Spleen (tissue), 11 donors: ENCODE results near the gene GLYATL1. TPM values are rescaled to one million over a fixed set of nuclear protein-coding genes. Genes with fewer than 3 reads are reported as not detected.
"Not testable (repeated sequence)": the region's sequence is repeated elsewhere in the genome, so short reads cannot be mapped to it uniquely, and the experiment has no call there.

Experiments used
- DNase-seq: peaks from one replicate; pipeline ENCODE4 v3.0.0-alpha.2; 2020
- H3K27ac ChIP-seq, 8 donors: fragments of 200-600 bp; sonication (generic) in 7 of 8; 1 replicate in 4 of 8; 2 replicates in 4 of 8; pipeline versions ENCODE4 v1.5.0 to v1.8.0; 2016 to 2021; ENCODE audit warnings: inconsistent platforms in 4 of 8, mild to moderate bottlenecking in 4 of 8, moderate library complexity in 1 of 8
- H3K27me3 ChIP-seq, 7 donors: fragments of 200-600 bp; sonication (generic) in 6 of 7; replicated peaks in 1 of 7; 1 replicate in 4 of 7; 2 replicates in 3 of 7; pipeline versions ENCODE4 v1.5.0 to v1.8.0; 2016 to 2021; ENCODE audit warnings: inconsistent platforms in 3 of 7, mild to moderate bottlenecking in 1 of 7
- H3K36me3 ChIP-seq, 6 donors: fragments of 200-600 bp; sonication (generic) in 5 of 6; 1 replicate in 4 of 6; 2 replicates in 2 of 6; pipeline versions ENCODE4 v1.5.0 to v1.8.0; 2016 to 2021; ENCODE audit warnings: inconsistent platforms in 2 of 6
- H3K4me1 ChIP-seq, 6 donors: fragments of 200-600 bp; sonication (generic) in 5 of 6; 1 replicate in 3 of 6; 2 replicates in 3 of 6; pipeline versions ENCODE4 v1.5.0 to v1.8.0; 2016 to 2021; ENCODE audit warnings: inconsistent platforms in 3 of 6
- H3K4me3 ChIP-seq, 8 donors: fragments of 200-600 bp; sonication (generic) in 7 of 8; 1 replicate in 4 of 8; 2 replicates in 4 of 8; pipeline versions ENCODE4 v1.5.0 to v1.8.0; 2016 to 2021; ENCODE audit warnings: inconsistent platforms in 4 of 8, mild to moderate bottlenecking in 4 of 8, moderate library complexity in 2 of 8
- H3K9me3 ChIP-seq, 8 donors: fragments of 200-600 bp; sonication (generic) in 7 of 8; 1 replicate in 4 of 8; 2 replicates in 4 of 8; pipeline versions ENCODE4 v1.5.0 to v1.8.0; 2016 to 2021; ENCODE audit warnings: inconsistent platforms in 4 of 8
- POLR2A ChIP-seq, 3 donors: fragments of 450-650 bp; IDR thresholded peaks; one replicate each; pipeline ENCODE4 v1.5.1; 2017; ENCODE audit warnings: antibody characterized with exemption in 3 of 3, mild to moderate bottlenecking in 1 of 3
- POLR2AphosphoS5 ChIP-seq, 3 donors: sonication (generic); formaldehyde crosslinking; IDR thresholded peaks; one replicate each; pipeline ENCODE4 v1.5.1; 2017; ENCODE audit warnings: antibody characterized with exemption in 3 of 3
- WGBS, 5 donors: extraction: QIAGEN DNeasy Blood & Tissue Kit in 3 of 5; methylation state at CpG; one replicate each; pipeline versions ENCODE4 v1.1.5 to v1.1.7; 2013 to 2018; 5-methylcytosine and 5-hydroxymethylcytosine counted together
- intact Hi-C: fragments of 100-400 bp; cut with DNase I; formaldehyde crosslinking; loops from one replicate; pipeline ENCODE4 v1.15.0; 2023; ENCODE audit warnings: low total_unique reads
- polyA plus RNA-seq, 3 donors: library from polyadenylated mRNA; stranded (reverse); fragments of 200-250 nt; gene quantifications; one replicate each; pipeline ENCODE4 v1.2.1, GENCODE V29; 2013
- total RNA-seq, 7 donors: library from RNA; depleted of rRNA in 3 of 7; stranded (reverse); fragments of >200 nt in 3 of 7; fragmentation: NEBNext Ultra II Directional in 4 of 7; extraction: Animal tissue kit (Norgen Biotek cat#: 25700) in 4 of 7; gene quantifications; one replicate each; pipeline versions ENCODE4 v1.1.0 to v1.2.1, GENCODE V29; 2016 to 2021
- TF ChIP-seq, protein P1 (sequence below), 11 experiments: fragments of 200-600 bp in 7 of 11; fragments of 450-650 bp in 4 of 11; sonication (generic) in 4 of 11; IDR thresholded peaks in 8 of 11; conservative IDR thresholded peaks in 3 of 11; 1 replicate in 7 of 11; 2 replicates in 4 of 11; pipeline versions ENCODE4 v1.4.0 to v1.8.0; 2016 to 2021; ENCODE audit warnings: antibody characterized with exemption in 11 of 11, inconsistent platforms in 4 of 11, mild to moderate bottlenecking in 1 of 11
- donor health status: healthy with polysubstance abuse.
- donor health status: DM: no; HTN: no; CAD: no; lungs with moderate emphysema.
- donor health status: DM: no; HTN: no; CAD: no.
- donor health status: Bipolar disorder and iron deficiency.
- donor health status: healthy.
- donor health status: DM: no; HTN: no; CAD: no.
- donor health status: DM: yes; HTN: yes; CAD: no.

GLYATL1 gene
- total and polyA plus RNA-seq, 10 donors, result not detected

GRCh38 chr11:59000003-59000402 is 60.7 kb downstream of the GLYATL1 start:
- peaks cover 0 to 9% (median 2%) of the 10 kb centered on the region in 6 donors for H3K4me1 ChIP-seq
- WGBS, 5 donors, result 79 to 86% (median 85%) methylated on average over 3 of the region's 3 CpGs
- no peak for DNase-seq
- TF ChIP-seq POLR2A (IDR thresholded peaks at IDR 0.05) (no peak), POLR2AphosphoS5 (IDR thresholded peaks at IDR 0.05) (no peak)
- TF ChIP-seq, protein P1, sequence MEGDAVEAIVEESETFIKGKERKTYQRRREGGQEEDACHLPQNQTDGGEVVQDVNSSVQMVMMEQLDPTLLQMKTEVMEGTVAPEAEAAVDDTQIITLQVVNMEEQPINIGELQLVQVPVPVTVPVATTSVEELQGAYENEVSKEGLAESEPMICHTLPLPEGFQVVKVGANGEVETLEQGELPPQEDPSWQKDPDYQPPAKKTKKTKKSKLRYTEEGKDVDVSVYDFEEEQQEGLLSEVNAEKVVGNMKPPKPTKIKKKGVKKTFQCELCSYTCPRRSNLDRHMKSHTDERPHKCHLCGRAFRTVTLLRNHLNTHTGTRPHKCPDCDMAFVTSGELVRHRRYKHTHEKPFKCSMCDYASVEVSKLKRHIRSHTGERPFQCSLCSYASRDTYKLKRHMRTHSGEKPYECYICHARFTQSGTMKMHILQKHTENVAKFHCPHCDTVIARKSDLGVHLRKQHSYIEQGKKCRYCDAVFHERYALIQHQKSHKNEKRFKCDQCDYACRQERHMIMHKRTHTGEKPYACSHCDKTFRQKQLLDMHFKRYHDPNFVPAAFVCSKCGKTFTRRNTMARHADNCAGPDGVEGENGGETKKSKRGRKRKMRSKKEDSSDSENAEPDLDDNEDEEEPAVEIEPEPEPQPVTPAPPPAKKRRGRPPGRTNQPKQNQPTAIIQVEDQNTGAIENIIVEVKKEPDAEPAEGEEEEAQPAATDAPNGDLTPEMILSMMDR (IDR thresholded peaks at IDR 0.05 in 8 of 11, conservative IDR thresholded peaks at IDR 0.05 in 3 of 11), result no peak
- H3K27me3 ChIP-seq, result no peaks in the 10 kb centered on the region
- intact Hi-C loops, result no loop called here
- H3K27ac ChIP-seq, result no peak overlapping the region
- H3K9me3 ChIP-seq, result no peaks in the 10 kb centered on the region
- no peaks in the 10 kb centered on the region for H3K36me3 ChIP-seq
- no peak overlapping the region for H3K4me3 ChIP-seq

GRCh38 chr11:59002006-59002405 is 62.7 kb downstream of the GLYATL1 start:
- H3K4me3 ChIP-seq, H3K4me1 ChIP-seq, H3K27ac ChIP-seq, H3K9me3 ChIP-seq, H3K27me3 ChIP-seq, H3K36me3 ChIP-seq, intact Hi-C loops, DNase-seq: not testable (repeated sequence)
- WGBS, 5 donors, result 3 to 11% (median 6%) methylated on average over 2 of the region's 2 CpGs

Other genes with a start within 250 kb of the GLYATL1 start
- not detected for gene GLYAT, start 207.5 kb upstream of the GLYATL1 start, total RNA-seq
- not detected for gene GLYAT, start 207.5 kb upstream of the GLYATL1 start, polyA plus RNA-seq
- not detected for gene GLYATL2, start 94.8 kb upstream of the GLYATL1 start, total RNA-seq
- gene GLYATL2, start 94.8 kb upstream of the GLYATL1 start, polyA plus RNA-seq, result under 1 TPM in 1 of 3 donors, not detected in 2; 0.09 TPM
- gene GLYATL1B, start 146.8 kb downstream of the GLYATL1 start, total RNA-seq, result not detected
- gene GLYATL1B, start 146.8 kb downstream of the GLYATL1 start, polyA plus RNA-seq, result not detected
- gene FAM111B, start 167.7 kb downstream of the GLYATL1 start, total RNA-seq, result 1 to 10 TPM; 1.2 to 5.8 (median 3.4) TPM
- gene FAM111B, start 167.7 kb downstream of the GLYATL1 start, polyA plus RNA-seq, result 1 to 10 TPM; 1.1 to 2.7 (median 1.6) TPM
- 100 to 1,000 TPM in 1 of 7 donors, 10 to 100 TPM in 6; 54.7 to 130 (median 67.2) TPM for gene FAM111A, start 203.4 kb downstream of the GLYATL1 start, total RNA-seq
- 10 to 100 TPM; 28.3 to 60.7 (median 51.4) TPM for gene FAM111A, start 203.4 kb downstream of the GLYATL1 start, polyA plus RNA-seq
- gene DTX4, start 232.6 kb downstream of the GLYATL1 start, total RNA-seq, result 10 to 100 TPM in 5 of 7 donors, 1 to 10 TPM in 2; 8.3 to 19.1 (median 14.4) TPM
- 1 to 10 TPM; 3.9 to 4.9 (median 4.0) TPM for gene DTX4, start 232.6 kb downstream of the GLYATL1 start, polyA plus RNA-seq